Ovary (tissue), 9 donors: ENCODE results near the gene RGS17. TPM values are rescaled to one million over a fixed set of nuclear protein-coding genes. Genes with fewer than 3 reads are reported as not detected.

Source experiments
- DNase-seq, 5 donors: peaks; one replicate each; pipeline ENCODE4 v3.0.0-alpha.2; 2019 to 2020
- H3K27ac ChIP-seq, 2 donors: fragments of 200-600 bp; one replicate each; pipeline versions ENCODE4 v1.5.1 to v1.8.0; 2019 to 2022
- H3K27me3 ChIP-seq: fragments of 200-600 bp; one replicate; pipeline ENCODE4 v1.8.0; 2022
- H3K36me3 ChIP-seq: fragments of 200-600 bp; sonication (generic); one replicate; pipeline ENCODE4 v1.5.1; 2019
- H3K4me1 ChIP-seq: one replicate; pipeline ENCODE4 v1.8.1; 2013; ENCODE audit warnings: mild to moderate bottlenecking, moderate library complexity; ENCODE audit not compliant: insufficient read depth
- H3K4me3 ChIP-seq: fragments of 200-600 bp; sonication (generic); one replicate; pipeline ENCODE4 v1.5.1; 2017
- H3K9me3 ChIP-seq, 2 donors: fragments of 200-600 bp in 1 of 2; sonication (generic) in 1 of 2; one replicate each; pipeline versions ENCODE4 v1.5.1 to v1.8.1; 2013 to 2019; ENCODE audit warnings: mild to moderate bottlenecking in 1 of 2, moderate library complexity in 1 of 2
- CTCF ChIP-seq, 3 donors: fragments of 450-650 bp in 2 of 3; fragments of 200-600 bp in 1 of 3; IDR thresholded peaks; one replicate each; pipeline versions ENCODE4 v1.5.1 to v1.8.0; 2016 to 2022; ENCODE audit warnings: antibody characterized with exemption in 3 of 3, mild to moderate bottlenecking in 1 of 3
- EP300 ChIP-seq: sonication (generic); formaldehyde crosslinking; IDR thresholded peaks from one replicate; pipeline ENCODE4 v1.6.1; 2017; ENCODE audit warnings: antibody characterized with exemption
- POLR2A ChIP-seq: fragments of 450-650 bp; IDR thresholded peaks from one replicate; pipeline ENCODE4 v1.6.1; 2017; ENCODE audit warnings: antibody characterized with exemption, mild to moderate bottlenecking, moderate library complexity
- WGBS, 3 donors: extraction: QIAGEN DNeasy Blood & Tissue Kit in 1 of 3; methylation state at CpG; one replicate each; pipeline versions ENCODE4 v1.1.5 to v1.1.7; 2013 to 2017; 5-methylcytosine and 5-hydroxymethylcytosine counted together
- intact Hi-C, 4 donors: fragments of 100-400 bp; cut with DNase I; formaldehyde crosslinking; loops; one replicate each; pipeline versions ENCODE4 v1.11.0 to v1.15.1; 2022 to 2023
- polyA plus RNA-seq, 2 donors: library from polyadenylated mRNA; stranded (reverse); fragments of 200-250 nt in 1 of 2; fragments of 350-450 nt in 1 of 2; fragmentation: Illumina TruSeq in 1 of 2; extraction: RNeasy Lipid Tissue Mini Kit (QIAGEN cat#74804) in 1 of 2; gene quantifications; one replicate each; pipeline ENCODE4 v1.2.3, GENCODE V29; 2013 to 2014
- total RNA-seq, 7 donors: library from RNA; depleted of rRNA in 2 of 7; stranded (reverse); fragments of >200 nt in 2 of 7; fragmentation: NEBNext Ultra II Directional in 3 of 7; extraction: Animal tissue kit (Norgen Biotek cat#: 25700) in 3 of 7; gene quantifications; one replicate each; pipeline versions ENCODE4 v1.1.0 to v1.2.4, GENCODE V29; 2016 to 2023
- donor health status: DM: no; HTN: no; CAD: no; lungs with moderate emphysema.
- donor health status: DM: no; HTN: no; CAD: no.
- donor health status: Bipolar disorder and iron deficiency.
- donor health status: DM: yes; HTN: yes; CAD: no.
- donor health status: DM: no; HTN: no; CAD: no.
- donor health status: DM: yes; HTN: yes; CAD: no.

Gene RGS17
- total and polyA plus RNA-seq, 9 donors = 0.30 to 0.95 (median 0.46) TPM

GRCh38 chr6:153059311-153059710 is 71.8 kb downstream of the RGS17 start:
- Histone ChIP-seq H3K36me3 (no peaks in the 10 kb centered on the region), H3K27ac (no peak overlapping the region), H3K27me3 (no peaks in the 10 kb centered on the region), H3K4me1 (no peaks in the 10 kb centered on the region), H3K9me3 (no peaks in the 10 kb centered on the region), H3K4me3 (no peak overlapping the region)
- no peak for DNase-seq
- TF ChIP-seq CTCF (IDR thresholded peaks at IDR 0.05) (no peak), EP300 (no peak)
- intact Hi-C loops = no loop called here

GRCh38 chr6:153058909-153059308 is 72.2 kb downstream of the RGS17 start:
- Histone ChIP-seq H3K27me3 (no peaks in the 10 kb centered on the region), H3K27ac (no peak overlapping the region), H3K9me3 (no peaks in the 10 kb centered on the region), H3K4me3 (no peak overlapping the region), H3K36me3 (no peaks in the 10 kb centered on the region), H3K4me1 (no peaks in the 10 kb centered on the region)
- DNase-seq = no peak
- 48 to 62% (median 57%) methylated on average over 4 of the region's 4 CpGs for WGBS, 3 donors
- TF ChIP-seq POLR2A (no peak), EP300 (no peak), CTCF (IDR thresholded peaks at IDR 0.05) (no peak)
- intact Hi-C loops = no loop called here

GRCh38 chr6:153058291-153058690 is 72.8 kb downstream of the RGS17 start:
- WGBS, 3 donors = 38 to 94% (median 46%) methylated on average over 4 of the region's 4 CpGs
- Histone ChIP-seq H3K4me1 (no peaks in the 10 kb centered on the region), H3K27me3 (no peaks in the 10 kb centered on the region), H3K4me3 (no peak overlapping the region), H3K9me3 (no peaks in the 10 kb centered on the region), H3K27ac (no peak overlapping the region), H3K36me3 (no peaks in the 10 kb centered on the region)
- TF ChIP-seq CTCF (IDR thresholded peaks at IDR 0.05) (no peak), POLR2A (no peak), EP300 (no peak)
- no peak for DNase-seq
- intact Hi-C loops = no loop called here

- 90 to 98% (median 91%) methylated on average over 2 of the region's 2 CpGs for WGBS, 3 donors
- intact Hi-C loops = no loop called here
- Histone ChIP-seq H3K27ac (no peak overlapping the region), H3K9me3 (no peaks in the 10 kb centered on the region), H3K27me3 (no peaks in the 10 kb centered on the region), H3K36me3 (no peaks in the 10 kb centered on the region), H3K4me1 (no peaks in the 10 kb centered on the region), H3K4me3 (no peak overlapping the region)
- no peak for TF ChIP-seq POLR2A
- DNase-seq = no peak
Observed at GRCh38 chr6:153056308-153056707, 74.8 kb downstream of the RGS17 start.

GRCh38 chr6:153051801-153052200 is 79.3 kb downstream of the RGS17 start:
- intact Hi-C loops = no loop called here
- no peak for DNase-seq

More at GRCh38 chr6:153051801-153052200, 79.3 kb downstream of the RGS17 start:
- no peaks in the 10 kb centered on the region for H3K27me3 ChIP-seq
- no peaks in the 10 kb centered on the region for H3K36me3 ChIP-seq
- no peaks in the 10 kb centered on the region for H3K4me1 ChIP-seq
- H3K4me3 ChIP-seq = no peak overlapping the region
- no peak for TF ChIP-seq EP300
- no peak for TF ChIP-seq POLR2A
- no peak for TF ChIP-seq CTCF (IDR thresholded peaks at IDR 0.05)
- H3K27ac ChIP-seq = no peak overlapping the region
- no peaks in the 10 kb centered on the region for H3K9me3 ChIP-seq
